ENCODE data around the gene KCNK10.

The KCNK10 gene

GRCh38 chr14:88323086-88323522, at the start of gene KCNK10:
KCNK10 (minus strand) TSS chr14:88323269; CDS start chr14:88322798, 471 bp downstream.
- DNase-seq: no peak

GRCh38 chr14:88369496-88369895, 46.4 kb upstream of the KCNK10 start:
- DNase-seq: no peak

GRCh38 chr14:88364710-88365413, 41.8 kb upstream of the KCNK10 start:
- DNase-seq: no peak

- no peak for DNase-seq
These were observed 40.6 kb upstream of the KCNK10 start for GRCh38 chr14:88363644-88364043.

GRCh38 chr14:88359500-88359899, 36.4 kb upstream of the KCNK10 start:
- DNase-seq: no peak

- no peak for DNase-seq
These were observed 31.3 kb upstream of the KCNK10 start for GRCh38 chr14:88354358-88354757.

- DNase-seq: no peak
These were observed 29.6 kb upstream of the KCNK10 start for GRCh38 chr14:88352698-88353097.

- DNase-seq: no peak
These were observed 29.1 kb upstream of the KCNK10 start for GRCh38 chr14:88351966-88352691.

GRCh38 chr14:88348546-88348945, 25.5 kb upstream of the KCNK10 start:
- no peak for DNase-seq

GRCh38 chr14:88346048-88346639, 23.1 kb upstream of the KCNK10 start:
- no peak for DNase-seq

GRCh38 chr14:88342980-88343379, 19.9 kb upstream of the KCNK10 start:
- DNase-seq: no peak

GRCh38 chr14:88340357-88340756, 17.3 kb upstream of the KCNK10 start:
- no peak for DNase-seq

- no peak for DNase-seq
These were observed 10.0 kb upstream of the KCNK10 start for GRCh38 chr14:88333036-88333435.

GRCh38 chr14:88327497-88327896, 4.4 kb upstream of the KCNK10 start:
- DNase-seq: no peak

GRCh38 chr14:88326352-88327103, 3.5 kb upstream of the KCNK10 start:
- no peak for DNase-seq

GRCh38 chr14:88325883-88326282, 2.8 kb upstream of the KCNK10 start:
- DNase-seq: no peak

GRCh38 chr14:88324930-88325329, 1.9 kb upstream of the KCNK10 start:
- no peak for DNase-seq

- DNase-seq: no peak
These were observed 1.4 kb upstream of the KCNK10 start for GRCh38 chr14:88324491-88324890.

- no peak for DNase-seq
These were observed 592 bp upstream of the KCNK10 start for GRCh38 chr14:88323523-88324199.

GRCh38 chr14:88322504-88323085, 474 bp downstream of the KCNK10 start:
- no peak for DNase-seq

GRCh38 chr14:88321692-88322503, 1.2 kb downstream of the KCNK10 start:
- DNase-seq: no peak
